Caki2 (cell line): ENCODE measurements around the gene CCDC137. TPM values are rescaled to one million over a fixed set of nuclear protein-coding genes. Genes with fewer than 3 reads are reported as not detected.
A peak's percentile ranks its signal among the peaks of the same experiment; 100 is the strongest.
"Not testable (repeated sequence)": the region's sequence is repeated elsewhere in the genome, so short reads cannot be mapped to it uniquely, and the experiment has no call there.

ENCODE experiments used
- DNase-seq: peaks from one replicate; pipeline ENCODE4 v3.0.0-alpha.2; 2015; ENCODE audit warnings: low read depth
- in situ Hi-C: cut with HindIII; loops from 2 replicates; pipeline ENCODE4 v1.10.0; 2016; ENCODE audit warnings: low sequenced_read_pairs, low pct_unique_long_range_greater_than_20kb, mixed read lengths
- total RNA-seq: library from RNA; depleted of rRNA; stranded (reverse); fragments of >200 nt; shearing (Covaris generic); gene quantifications from 2 replicates; pipeline ENCODE4 v1.2.3, GENCODE V29; 2014; ENCODE audit warnings: low replicate concordance; rRNA removed

The CCDC137 gene
- total RNA-seq = 33.8 and 39.2 TPM in 2 replicates

- in situ Hi-C loops = no loop called here
- DNase-seq = peak; percentile 89
These were observed at the start of gene CCDC137, which contains the start of gene OXLD1 for GRCh38 chr17:81666342-81667191. CCDC137 (plus strand) TSS chr17:81666737; CDS start chr17:81666767, 30 bp downstream. OXLD1 (minus strand) TSS chr17:81666605; CDS start chr17:81666577, 28 bp downstream.

- DNase-seq = no peak
- in situ Hi-C loops = no loop called here
These were observed 49.7 kb upstream of the CCDC137 start for GRCh38 chr17:81616877-81617276.

- in situ Hi-C loops, DNase-seq: not testable (repeated sequence)
These were observed 48.2 kb upstream of the CCDC137 start for GRCh38 chr17:81618307-81618706.

GRCh38 chr17:81621494-81622130, 44.9 kb upstream of the CCDC137 start:
- DNase-seq = no peak
- in situ Hi-C loops = no loop called here

GRCh38 chr17:81630274-81630673, 36.3 kb upstream of the CCDC137 start:
- in situ Hi-C loops = no loop called here
- DNase-seq = no peak

GRCh38 chr17:81631482-81631881, 35.1 kb upstream of the CCDC137 start:
- in situ Hi-C loops = no loop called here
- no peak for DNase-seq

- DNase-seq = peak; percentile 20
- in situ Hi-C loops = no loop called here
These were observed 31.1 kb upstream of the CCDC137 start for GRCh38 chr17:81635431-81635830.

- DNase-seq = no peak
These were observed 30.5 kb upstream of the CCDC137 start for GRCh38 chr17:81635973-81636504.

GRCh38 chr17:81636505-81637288, 29.8 kb upstream of the CCDC137 start, which contains the start of the genes NPLOC4 and TSPAN10:
NPLOC4 (minus strand) TSS chr17:81637112; CDS start chr17:81636930, 182 bp downstream.
TSPAN10 (plus strand) TSS chr17:81637196; CDS start chr17:81642413, 5,217 bp downstream.
- in situ Hi-C loops = no loop called here
- peak; percentile 79 for DNase-seq

More at GRCh38 chr17:81635973-81636504, 30.5 kb upstream of the CCDC137 start:
- in situ Hi-C loops = no loop called here

GRCh38 chr17:81638683-81639082, 27.9 kb upstream of the CCDC137 start:
- in situ Hi-C loops = no loop called here
- no peak for DNase-seq

- in situ Hi-C loops = no loop called here
- no peak for DNase-seq
These were observed 26.5 kb upstream of the CCDC137 start for GRCh38 chr17:81640011-81640410.

GRCh38 chr17:81641825-81642489, 24.6 kb upstream of the CCDC137 start:
- in situ Hi-C loops = no loop called here
- DNase-seq = peak; percentile 41

- DNase-seq = no peak
- in situ Hi-C loops = no loop called here
These were observed 22.0 kb upstream of the CCDC137 start for GRCh38 chr17:81644496-81644895.

GRCh38 chr17:81644976-81645952, 21.3 kb upstream of the CCDC137 start:
- no peak for DNase-seq
- in situ Hi-C loops = no loop called here

GRCh38 chr17:81646869-81647600, 19.5 kb upstream of the CCDC137 start:
- in situ Hi-C loops = no loop called here
- DNase-seq = no peak

- DNase-seq = no peak
- in situ Hi-C loops = no loop called here
These were observed 18.9 kb upstream of the CCDC137 start for GRCh38 chr17:81647640-81648012.
